Brain microvascular endothelial cell (primary cell): ENCODE measurements around the gene SIK2.

Experiments
- DNase-seq: peaks from one replicate; pipeline ENCODE4 v3.0.0-alpha.2; 2020
- H3K27ac ChIP-seq: fragments of 250-450 bp; sonication (Bioruptor Pico); 2 replicates; pipeline ENCODE4 v1.5.1; 2020; ENCODE audit warnings: mild to moderate bottlenecking, moderate library complexity
- H3K27me3 ChIP-seq: fragments of 250-450 bp; sonication (Bioruptor Pico); replicated peaks from 2 replicates; pipeline ENCODE4 v1.5.1; 2020; ENCODE audit warnings: mild to moderate bottlenecking
- H3K36me3 ChIP-seq: fragments of 250-450 bp; sonication (Bioruptor Pico); replicated peaks from 2 replicates; pipeline ENCODE4 v1.5.1; 2020; ENCODE audit warnings: mild to moderate bottlenecking
- H3K4me3 ChIP-seq: 2 replicates; pipeline ENCODE4 v1.5.1; 2011; ENCODE audit warnings: low read depth, mild to moderate bottlenecking, control low read depth, low read length, moderate library complexity
- in situ Hi-C: cut with HindIII; loops from 2 replicates; pipeline ENCODE4 v1.10.0; 2017; ENCODE audit warnings: low sequenced_read_pairs, low pct_ligation_motif_present
- TF ChIP-seq, protein P1 (sequence below): IDR thresholded peaks from 2 replicates; pipeline ENCODE4 v1.5.1; 2011; ENCODE audit warnings: low read depth, mild to moderate bottlenecking, moderate library complexity, low read length, control low read depth, inconsistent platforms; ENCODE audit errors: missing control alignments

Gene SIK2

DNA sequence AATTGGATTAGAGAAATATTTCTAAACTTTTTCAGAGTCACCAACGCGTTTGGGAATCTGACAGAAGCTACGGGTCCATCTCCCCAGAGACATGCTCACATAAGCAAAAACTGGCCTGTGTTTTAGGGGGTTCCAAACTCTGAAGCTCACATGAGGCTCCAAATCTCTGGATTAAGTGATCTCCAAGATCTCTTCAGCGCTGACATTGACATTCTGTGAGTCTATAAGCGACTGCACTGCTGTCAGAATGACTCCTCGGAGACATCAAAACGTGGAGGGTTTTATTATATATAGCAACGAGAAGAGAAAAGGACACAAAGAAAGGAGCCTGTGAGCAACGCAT is 642 bp upstream of the SIK2 start:
- no peak for DNase-seq
- TF ChIP-seq, protein P1, sequence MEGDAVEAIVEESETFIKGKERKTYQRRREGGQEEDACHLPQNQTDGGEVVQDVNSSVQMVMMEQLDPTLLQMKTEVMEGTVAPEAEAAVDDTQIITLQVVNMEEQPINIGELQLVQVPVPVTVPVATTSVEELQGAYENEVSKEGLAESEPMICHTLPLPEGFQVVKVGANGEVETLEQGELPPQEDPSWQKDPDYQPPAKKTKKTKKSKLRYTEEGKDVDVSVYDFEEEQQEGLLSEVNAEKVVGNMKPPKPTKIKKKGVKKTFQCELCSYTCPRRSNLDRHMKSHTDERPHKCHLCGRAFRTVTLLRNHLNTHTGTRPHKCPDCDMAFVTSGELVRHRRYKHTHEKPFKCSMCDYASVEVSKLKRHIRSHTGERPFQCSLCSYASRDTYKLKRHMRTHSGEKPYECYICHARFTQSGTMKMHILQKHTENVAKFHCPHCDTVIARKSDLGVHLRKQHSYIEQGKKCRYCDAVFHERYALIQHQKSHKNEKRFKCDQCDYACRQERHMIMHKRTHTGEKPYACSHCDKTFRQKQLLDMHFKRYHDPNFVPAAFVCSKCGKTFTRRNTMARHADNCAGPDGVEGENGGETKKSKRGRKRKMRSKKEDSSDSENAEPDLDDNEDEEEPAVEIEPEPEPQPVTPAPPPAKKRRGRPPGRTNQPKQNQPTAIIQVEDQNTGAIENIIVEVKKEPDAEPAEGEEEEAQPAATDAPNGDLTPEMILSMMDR = no peak
- Histone ChIP-seq H3K27me3 (no peaks in the 10 kb centered on the region), H3K4me3 (peak overlapping the region; percentile 51), H3K36me3 (no peaks in the 10 kb centered on the region), H3K27ac (no peak overlapping the region)
- in situ Hi-C loops = no loop called here

DNA sequence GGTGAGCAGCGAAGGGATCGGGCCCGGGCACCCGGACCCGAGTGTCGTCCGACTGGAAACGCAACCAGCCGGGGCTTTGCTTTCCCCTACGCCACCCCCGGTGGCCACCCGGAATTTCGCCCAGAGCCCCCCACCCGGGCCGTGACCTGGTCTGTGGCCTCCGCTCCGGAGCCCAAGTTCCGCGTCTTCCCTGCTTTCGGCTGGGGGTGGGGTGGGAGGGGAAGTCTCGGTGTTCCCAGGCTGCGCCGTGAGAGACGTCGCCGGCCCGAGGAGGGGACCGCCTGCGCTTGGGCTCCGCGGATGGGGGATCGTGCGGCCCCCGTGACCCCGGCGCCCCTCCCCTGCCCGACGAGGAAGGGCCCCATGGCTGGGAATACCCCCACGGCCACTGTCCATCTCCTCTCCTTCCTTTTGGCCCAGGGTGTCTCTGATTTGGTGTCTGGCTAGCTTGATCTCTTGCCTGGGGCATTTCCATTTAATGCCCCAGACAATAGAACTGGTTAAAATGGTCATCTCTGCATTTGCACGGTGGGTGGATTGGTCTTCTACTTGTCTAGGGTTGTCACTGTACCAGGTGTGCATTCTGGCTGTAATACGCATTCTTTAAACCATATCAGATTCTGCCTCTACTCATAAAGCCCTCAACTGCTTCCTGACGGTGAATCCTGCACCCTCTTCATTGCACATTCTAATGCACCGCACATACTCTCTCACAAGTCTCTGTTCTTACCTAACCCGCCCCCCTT is 789 bp downstream of the SIK2 start:
- TF ChIP-seq, protein P1 = no peak
- no peaks in the 10 kb centered on the region for H3K27me3 ChIP-seq
- no peaks in the 10 kb centered on the region for H3K36me3 ChIP-seq
- in situ Hi-C loops = no loop called here
- peak overlapping the region; percentile 86 for H3K4me3 ChIP-seq
- H3K27ac ChIP-seq = peak overlapping the region; percentile 93
- DNase-seq = peak; percentile 33

DNA sequence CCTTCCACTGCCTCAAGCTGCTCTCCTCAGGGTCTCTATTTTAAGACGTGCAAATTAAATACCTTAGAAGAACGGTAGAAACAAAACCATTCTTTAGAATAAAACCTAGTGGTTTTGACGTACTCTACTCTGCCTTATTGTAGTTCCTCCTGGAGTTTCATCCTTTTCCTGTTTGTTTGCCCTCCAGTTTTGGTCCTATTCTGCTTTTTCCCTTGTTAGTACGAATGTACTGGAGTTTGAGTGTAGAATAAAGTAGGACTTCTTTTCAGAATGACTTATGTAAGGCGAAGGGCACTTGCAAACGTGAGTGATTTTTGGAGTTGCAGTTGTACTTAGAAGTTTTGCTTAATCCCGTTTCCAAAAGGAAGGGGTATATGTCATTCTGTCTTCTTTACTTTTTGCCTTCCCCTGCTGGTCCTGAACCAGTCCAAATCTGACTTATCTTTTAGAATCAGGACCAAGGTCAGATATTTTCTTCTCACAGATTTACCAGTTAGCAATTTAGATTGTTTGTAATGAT is 1.4 kb downstream of the SIK2 start:
- DNase-seq = no peak
- Histone ChIP-seq H3K36me3 (no peaks in the 10 kb centered on the region), H3K27ac (peak overlapping the region; percentile 93), H3K27me3 (no peaks in the 10 kb centered on the region), H3K4me3 (peak overlapping the region; percentile 86)
- in situ Hi-C loops = no loop called here
- TF ChIP-seq, protein P1 = no peak

DNA sequence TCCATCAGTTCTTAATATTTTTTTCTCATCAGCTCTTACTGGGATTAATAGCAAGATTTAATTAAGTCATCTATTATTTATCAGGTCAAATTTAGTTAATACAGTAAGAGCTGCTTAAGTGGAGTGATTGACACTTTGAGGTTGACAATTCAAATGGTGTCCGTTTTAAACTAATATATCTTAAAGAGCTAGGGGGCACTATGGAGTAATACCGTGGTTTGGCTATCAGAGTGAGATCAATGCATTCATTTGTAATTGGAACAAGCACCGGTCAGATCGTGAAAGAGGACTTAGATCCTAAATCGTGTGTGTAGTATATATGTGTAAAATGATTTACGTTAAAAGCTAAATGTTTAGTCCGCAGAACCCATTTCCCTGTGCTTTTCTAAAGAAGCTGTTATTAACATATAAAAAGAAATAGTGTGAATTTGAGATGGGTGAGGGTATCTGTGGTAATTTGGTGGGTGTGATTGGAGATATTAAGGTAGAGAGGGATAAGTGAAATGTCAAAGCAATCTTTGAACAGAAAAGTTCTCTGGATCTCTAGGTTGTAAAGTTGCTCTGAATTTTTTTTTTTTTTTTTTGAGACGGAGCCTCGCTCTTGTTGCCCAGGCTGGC is 2.3 kb downstream of the SIK2 start:
- Histone ChIP-seq H3K27me3 (no peaks in the 10 kb centered on the region), H3K27ac (no peak overlapping the region), H3K36me3 (no peaks in the 10 kb centered on the region), H3K4me3 (peak overlapping the region; percentile 86)
- peak; percentile 34 for DNase-seq
- TF ChIP-seq, protein P1 = peak; percentile 54
- in situ Hi-C loops = no loop called here

DNA sequence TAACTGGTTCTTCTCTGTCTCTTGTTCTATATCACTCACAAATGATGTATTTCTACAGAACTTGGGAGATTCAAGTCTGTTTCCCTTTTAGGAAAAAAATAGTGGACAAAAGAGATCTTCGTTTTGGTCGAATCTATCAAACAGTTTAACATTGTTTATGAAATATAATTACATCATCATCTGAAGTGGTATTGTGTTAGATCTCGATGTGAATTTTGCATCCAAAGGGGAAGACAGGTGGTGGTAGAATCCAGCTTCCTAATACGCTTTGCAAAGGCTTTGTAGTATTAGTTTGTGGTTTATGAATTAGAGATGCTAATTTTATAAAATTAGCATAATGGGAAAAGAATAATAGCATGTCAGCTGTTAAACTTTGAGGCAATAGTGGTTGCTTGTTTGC is 3.4 kb downstream of the SIK2 start:
- H3K27me3 ChIP-seq = no peaks in the 10 kb centered on the region
- no peak for DNase-seq
- TF ChIP-seq, protein P1 = no peak
- no peaks in the 10 kb centered on the region for H3K36me3 ChIP-seq
- in situ Hi-C loops = no loop called here
- H3K4me3 ChIP-seq = no peak overlapping the region
- H3K27ac ChIP-seq = no peak overlapping the region
